Adrenal gland (tissue), 5 donors: ENCODE data around the gene MRGPRF.

Experiments used
- CTCF ChIP-seq, 6 experiments: fragments of 450-650 bp in 4 of 6; fragments of 200-600 bp in 2 of 6; sonication (generic) in 1 of 6; IDR thresholded peaks; 1 replicate in 5 of 6; 2 replicates in 1 of 6; pipeline versions ENCODE4 v1.5.1 to v1.8.0; 2016 to 2021; ENCODE audit warnings: antibody characterized with exemption in 6 of 6, mild to moderate bottlenecking in 2 of 6, moderate library complexity in 1 of 6
- POLR2A ChIP-seq, 2 donors: fragments of 450-650 bp; IDR thresholded peaks; one replicate each; pipeline ENCODE4 v1.6.1; 2017; ENCODE audit warnings: antibody characterized with exemption in 2 of 2, mild to moderate bottlenecking in 2 of 2, moderate library complexity in 1 of 2
- donor health status: DM: no; HTN: no; CAD: no.

GRCh38 chr11:68969386-68969785 lies 43.7 kb downstream of the MRGPRF start:
- TF ChIP-seq CTCF (IDR thresholded peaks at IDR 0.05): no peak
- TF ChIP-seq POLR2A (IDR thresholded peaks at IDR 0.05): no peak
